Fibroblast of pulmonary artery (primary cell): Measurements from ENCODE around the gene LRRC19.

ENCODE experiments used
- DNase-seq: peaks from one replicate; pipeline ENCODE4 v3.0.0-alpha.2; 2010; ENCODE audit warnings: low read depth
- H3K4me3 ChIP-seq: replicated peaks from 2 replicates; pipeline ENCODE4 v1.5.1; 2011; ENCODE audit warnings: low read depth, mild to moderate bottlenecking, control low read depth, low read length, moderate library complexity
- CTCF ChIP-seq: IDR thresholded peaks from 2 replicates; pipeline ENCODE4 v1.5.1; 2011; ENCODE audit warnings: mild to moderate bottlenecking, control low read depth, low read length, inconsistent platforms; ENCODE audit errors: missing control alignments

Gene LRRC19

DNA sequence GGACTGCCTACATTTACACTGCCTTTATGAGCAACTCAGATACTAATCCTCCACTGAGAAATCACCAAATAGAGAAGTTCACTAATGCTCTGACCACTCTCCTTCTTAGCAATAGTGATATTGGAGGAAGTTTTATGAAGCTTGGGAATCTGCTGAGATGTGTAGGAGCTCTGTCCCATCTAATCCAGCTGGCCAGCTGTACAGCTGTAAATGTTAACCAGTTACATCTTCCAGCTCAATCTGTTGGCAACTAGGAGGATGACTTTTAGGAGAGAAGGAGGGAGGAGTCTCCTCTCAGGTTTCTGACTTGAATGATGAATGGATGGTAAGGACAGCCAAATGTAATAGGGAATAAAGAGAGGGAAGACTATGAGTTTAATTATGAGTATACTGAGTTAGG, 36.3 kb upstream of the LRRC19 start:
- H3K4me3 ChIP-seq = no peak overlapping the region
- DNase-seq = no peak
- no peak for TF ChIP-seq CTCF

DNA sequence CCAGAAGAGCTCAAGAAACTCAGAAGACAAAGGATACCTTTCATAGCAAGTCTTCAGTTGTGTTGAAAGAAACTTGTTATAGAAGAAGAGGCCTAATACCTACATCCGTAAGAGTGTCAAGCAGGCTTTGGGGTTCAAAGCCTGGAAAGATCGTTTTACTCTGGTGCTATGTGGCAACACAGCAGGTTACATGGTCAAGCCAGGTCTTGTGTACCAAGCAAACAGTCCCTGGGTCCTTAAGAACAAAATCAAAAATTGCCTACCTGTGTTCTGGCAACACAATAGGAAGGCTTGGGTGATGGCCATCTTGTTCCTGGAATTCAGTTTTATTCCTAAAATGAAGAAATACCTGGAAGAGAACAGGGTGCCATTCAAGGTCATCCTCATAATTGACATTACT, 32.0 kb upstream of the LRRC19 start:
- no peak for TF ChIP-seq CTCF
- DNase-seq = no peak
- no peak overlapping the region for H3K4me3 ChIP-seq

- H3K4me3 ChIP-seq = no peak overlapping the region
- TF ChIP-seq CTCF = peak; percentile 85
- peak; percentile 70 for DNase-seq
Observed at GRCh38 chr9:27033815-27034403, 28.4 kb upstream of the LRRC19 start.

DNA sequence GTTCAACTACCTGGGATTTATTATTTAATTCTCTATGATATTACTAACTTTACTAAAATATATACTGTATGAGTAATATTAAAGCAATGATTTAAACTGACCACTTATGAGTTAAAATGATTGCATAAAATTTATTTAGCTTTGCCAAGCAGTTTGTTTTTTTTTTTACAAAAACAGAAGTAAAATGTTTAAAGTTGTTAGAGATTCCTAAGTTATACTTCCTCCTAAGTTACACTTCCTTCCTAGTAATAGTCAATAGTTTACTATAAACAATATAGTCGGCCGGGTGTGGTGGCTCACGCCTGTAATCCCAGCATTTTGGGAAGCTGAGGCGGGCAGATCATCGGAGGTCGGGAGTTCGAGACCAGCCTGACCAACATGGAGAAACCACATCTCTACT, 23.7 kb upstream of the LRRC19 start:
- no peak for TF ChIP-seq CTCF
- H3K4me3 ChIP-seq = no peak overlapping the region
- DNase-seq = no peak

DNA sequence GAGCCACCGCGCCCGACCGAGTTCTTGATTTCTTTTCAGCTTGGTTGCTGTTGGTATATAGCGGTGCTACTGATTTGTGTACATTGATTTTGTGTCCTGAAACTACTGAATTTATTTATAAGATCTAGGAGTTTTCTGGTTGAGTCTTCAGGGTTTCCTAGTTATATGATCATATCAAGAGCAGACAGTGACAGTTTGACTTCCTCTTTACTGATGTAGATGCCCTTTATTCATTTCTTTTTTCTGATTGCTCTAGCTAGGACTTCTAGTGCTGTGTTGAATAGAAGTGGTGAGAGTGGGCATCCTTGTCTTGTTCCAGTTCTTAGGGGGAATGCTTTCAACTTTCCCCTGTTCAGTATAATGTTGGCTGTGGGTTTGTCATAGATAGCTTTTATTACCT, 17.4 kb upstream of the LRRC19 start:
- H3K4me3 ChIP-seq = no peak overlapping the region
- no peak for DNase-seq
- no peak for TF ChIP-seq CTCF

DNA sequence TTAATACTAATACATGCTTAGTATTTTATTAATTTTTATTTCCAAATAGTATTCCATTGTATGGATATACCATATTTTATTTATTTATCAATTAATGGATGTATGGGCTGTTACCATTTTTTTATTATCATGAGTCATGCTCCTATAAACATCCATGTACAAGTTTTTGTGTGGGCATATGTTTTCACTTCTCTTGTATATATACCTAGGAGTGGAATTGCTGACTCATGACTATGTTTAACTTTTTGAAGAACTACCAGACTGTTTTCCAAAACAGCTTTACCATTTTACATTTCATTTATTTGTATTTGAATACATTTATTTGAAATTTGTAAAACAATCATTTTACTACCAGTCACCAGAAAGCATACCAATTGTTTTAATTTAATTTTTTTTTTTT, 14.1 kb upstream of the LRRC19 start:
- DNase-seq = peak; percentile 32
- TF ChIP-seq CTCF = no peak
- H3K4me3 ChIP-seq = no peak overlapping the region

DNA sequence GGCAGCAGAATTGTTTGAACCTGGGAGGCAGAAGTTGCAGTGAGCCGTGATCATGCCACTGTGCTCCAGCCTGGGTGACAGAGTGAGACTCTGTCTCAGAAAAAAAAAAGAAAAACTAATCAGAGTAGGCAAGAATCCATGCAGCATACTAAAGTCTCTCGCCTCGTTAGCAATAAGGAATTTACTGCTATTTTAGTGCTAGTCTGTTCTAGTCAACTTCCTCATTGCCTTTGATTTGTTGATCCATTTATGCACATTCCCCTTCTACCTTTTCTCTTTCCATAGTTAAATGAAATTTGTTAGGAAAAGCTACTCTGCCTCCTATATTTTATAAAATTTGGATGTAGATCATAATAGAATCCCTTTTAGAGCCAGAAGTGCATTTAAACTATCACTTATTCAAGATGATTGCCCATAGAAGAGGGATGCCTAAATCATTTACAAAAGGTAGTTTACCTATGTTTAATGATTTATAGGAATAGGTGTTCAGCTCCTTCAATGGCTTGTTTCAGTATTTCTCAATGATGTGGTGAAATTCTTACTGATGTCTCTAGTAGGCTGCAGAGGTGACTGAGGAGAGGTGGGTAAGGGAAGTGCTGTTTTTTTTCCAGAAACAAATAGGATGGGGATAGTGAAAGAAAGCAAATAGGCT, 1.9 kb downstream of the LRRC19 start:
- no peak for DNase-seq
- H3K4me3 ChIP-seq = no peak overlapping the region
- no peak for TF ChIP-seq CTCF
